HK-2 (cell line): ENCODE results near the gene CUX1.
A peak's percentile ranks its signal among the peaks of the same experiment; 100 is the strongest.

Experiments
- DNase-seq: peaks from one replicate; pipeline ENCODE4 v3.0.0-alpha.2; 2018; ENCODE audit not compliant: unreplicated experiment

The CUX1 gene

DNA sequence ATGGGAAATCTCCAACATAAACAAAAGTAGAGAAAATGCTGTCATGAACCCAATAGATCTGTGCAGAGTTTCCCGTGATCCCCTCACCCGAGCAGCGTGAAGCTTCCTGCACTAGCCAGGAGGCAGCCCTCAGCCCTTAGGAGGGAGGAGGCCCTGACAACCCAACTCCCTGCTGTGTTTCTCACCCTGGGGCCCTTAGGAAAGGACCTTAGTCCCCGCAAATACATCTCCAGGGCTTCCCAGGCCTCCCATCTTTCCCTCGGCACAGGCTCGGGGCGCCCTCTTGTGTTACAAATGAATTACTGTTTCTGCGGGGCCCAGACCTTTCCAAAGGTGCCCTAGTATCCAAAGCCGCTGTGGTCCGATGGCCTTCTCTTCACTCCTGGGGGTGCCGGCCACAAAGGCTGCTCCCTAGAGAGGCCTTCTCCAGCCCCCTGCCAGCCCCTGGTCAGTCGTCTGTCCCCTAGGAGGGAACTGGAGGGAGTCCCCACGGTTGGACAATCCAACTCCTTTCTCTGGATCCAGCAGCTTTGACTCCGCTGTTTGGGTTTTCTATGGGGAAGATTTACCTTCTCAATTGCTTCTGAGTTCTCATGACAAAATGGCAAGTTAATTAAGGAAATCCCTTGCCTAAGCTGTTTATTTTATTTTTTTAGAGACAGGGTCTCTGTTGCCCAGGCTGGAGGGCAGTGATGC, 419.3 kb downstream of the CUX1 start:
- peak; percentile 69 for DNase-seq

DNA sequence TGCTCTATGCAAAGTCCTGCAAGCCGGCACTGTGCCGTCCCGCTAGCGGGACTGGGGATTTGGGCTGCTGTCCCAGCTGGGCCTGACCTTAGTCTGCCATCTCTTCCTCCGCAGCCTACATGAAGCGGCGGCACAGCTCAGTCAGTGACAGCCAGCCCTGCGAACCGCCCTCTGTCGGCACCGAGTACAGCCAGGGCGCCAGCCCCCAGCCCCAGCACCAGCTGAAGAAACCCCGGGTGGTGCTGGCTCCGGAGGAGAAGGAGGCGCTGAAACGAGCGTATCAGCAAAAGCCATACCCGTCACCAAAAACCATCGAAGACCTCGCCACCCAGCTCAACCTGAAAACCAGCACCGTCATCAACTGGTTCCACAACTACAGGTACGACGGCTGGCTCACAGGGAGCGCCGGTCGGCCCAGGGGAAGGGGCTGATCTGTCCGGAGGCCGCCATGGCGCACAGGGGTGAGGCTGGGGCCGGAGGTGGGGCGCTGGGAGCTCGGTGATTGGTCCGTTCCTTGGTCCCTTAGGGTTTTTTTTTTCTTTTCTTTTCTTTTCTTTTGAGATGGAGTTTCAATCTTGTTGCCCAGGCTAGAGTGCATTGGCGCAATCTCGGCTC, 421.9 kb downstream of the CUX1 start:
- DNase-seq: no peak

- no peak for DNase-seq
Measured at GRCh38 chr7:102241431-102241830, 424.0 kb downstream of the CUX1 start.

DNA sequence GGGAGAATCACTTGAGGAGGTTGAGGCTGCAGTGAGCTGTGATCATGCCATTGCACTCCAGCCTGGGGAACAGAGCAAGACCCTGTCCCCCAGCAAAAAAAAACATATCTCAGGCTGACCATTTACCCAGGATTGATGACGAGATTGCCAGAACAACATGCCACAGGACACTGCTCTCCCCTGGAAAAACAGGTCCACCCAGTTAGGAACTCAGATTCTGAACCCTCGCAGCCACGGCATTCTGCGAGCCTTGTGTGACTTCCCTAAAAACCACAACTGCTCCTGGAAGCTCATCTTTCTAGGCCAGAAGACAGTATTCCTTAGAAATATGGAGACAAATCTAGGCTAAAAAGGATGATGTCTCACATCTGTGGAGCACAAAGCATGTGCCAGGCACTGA, 427.2 kb downstream of the CUX1 start:
- no peak for DNase-seq

DNA sequence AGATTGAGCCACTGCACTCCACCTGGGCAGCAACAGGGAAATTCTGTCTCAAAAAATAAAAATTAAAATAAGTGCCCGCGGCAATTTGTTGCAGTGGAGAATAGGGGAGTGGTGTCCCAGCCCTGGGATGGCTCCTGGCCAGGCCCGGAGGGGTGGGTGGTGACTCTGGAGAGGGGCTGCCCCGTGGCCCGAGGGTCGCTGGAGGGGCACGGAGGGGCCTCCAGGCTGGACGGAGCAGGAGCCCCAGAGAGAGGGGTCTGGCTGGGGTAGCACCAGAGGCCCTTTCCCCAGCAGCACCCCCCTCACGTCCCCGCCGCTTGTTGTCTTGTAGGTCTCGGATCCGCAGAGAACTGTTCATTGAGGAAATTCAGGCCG, 430.6 kb downstream of the CUX1 start:
- no peak for DNase-seq

GRCh38 chr7:102248456-102249395, 431.3 kb downstream of the CUX1 start:
- DNase-seq: no peak

GRCh38 chr7:102251531-102252365, 434.3 kb downstream of the CUX1 start:
- no peak for DNase-seq

DNA sequence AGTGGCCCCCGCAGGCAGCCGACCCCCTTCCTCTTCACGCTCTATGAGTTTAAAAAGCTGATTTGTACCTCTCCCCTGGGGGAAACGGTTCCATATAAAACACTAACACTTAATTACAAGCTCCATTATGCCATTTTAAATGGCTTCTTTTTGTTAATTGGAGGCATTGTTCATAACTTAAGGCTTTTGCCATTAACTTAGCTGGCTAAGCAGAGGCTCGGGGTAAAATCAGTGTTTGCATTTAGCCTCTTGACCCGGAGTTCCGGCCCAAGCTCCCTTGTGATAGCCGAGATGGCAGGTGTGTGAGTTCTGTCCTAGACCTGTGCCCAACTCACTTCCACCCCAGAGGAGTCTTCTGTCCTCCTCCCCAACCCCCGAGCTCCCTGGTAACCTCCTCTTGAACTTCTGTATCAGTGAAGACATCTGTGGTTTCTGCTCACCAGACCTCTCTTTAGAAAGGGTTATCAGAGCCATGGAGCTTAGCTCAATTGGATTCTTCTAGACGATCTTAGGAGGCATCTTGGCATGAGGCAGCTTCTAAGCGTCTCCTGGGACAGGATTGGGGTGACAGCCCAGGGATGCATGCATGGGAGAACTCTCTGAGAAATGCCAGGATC, 435.0 kb downstream of the CUX1 start:
- no peak for DNase-seq

GRCh38 chr7:102253066-102253972, 435.9 kb downstream of the CUX1 start:
- DNase-seq: no peak

DNA sequence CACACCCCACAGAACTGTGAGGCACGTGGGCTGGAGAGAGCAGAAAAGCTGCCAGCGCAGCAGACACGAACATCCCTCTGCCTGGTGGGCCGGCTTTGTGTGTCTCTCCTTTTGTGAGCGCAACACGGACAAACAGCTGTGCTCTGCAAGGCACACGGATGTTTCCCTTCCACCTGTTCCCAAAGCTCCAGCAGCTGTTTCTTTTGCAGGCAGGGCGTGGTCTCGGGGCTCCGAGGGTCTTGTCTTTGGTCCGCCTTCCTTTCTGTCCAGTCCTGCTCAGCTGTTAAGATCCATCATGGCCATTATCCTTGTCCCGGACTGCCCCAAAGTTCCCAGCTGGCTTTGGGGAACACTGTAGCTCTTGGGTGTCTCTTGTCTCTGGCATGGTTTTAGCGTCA, 436.5 kb downstream of the CUX1 start:
- no peak for DNase-seq

DNA sequence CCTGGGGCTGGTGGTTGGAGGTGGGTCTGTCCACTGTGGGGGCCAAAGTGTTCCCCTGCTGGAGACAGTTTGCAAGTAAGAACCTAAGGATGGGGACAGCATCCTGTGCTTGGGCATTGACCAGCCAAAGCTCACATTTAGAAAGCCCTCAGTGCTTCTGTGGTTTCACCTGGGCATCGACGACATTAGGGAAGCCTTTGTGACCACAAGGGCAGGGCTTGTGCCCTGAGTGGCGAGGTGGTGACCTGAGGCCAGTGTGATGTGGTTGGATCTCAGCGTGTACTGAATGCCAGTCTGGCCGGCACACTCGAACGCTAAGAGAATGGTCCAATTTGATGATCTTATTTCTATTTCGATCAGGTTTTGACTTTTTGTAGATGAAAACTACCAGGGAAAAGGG, 437.1 kb downstream of the CUX1 start:
- DNase-seq: no peak

GRCh38 chr7:102255501-102255900, 438.1 kb downstream of the CUX1 start:
- DNase-seq: no peak

DNA sequence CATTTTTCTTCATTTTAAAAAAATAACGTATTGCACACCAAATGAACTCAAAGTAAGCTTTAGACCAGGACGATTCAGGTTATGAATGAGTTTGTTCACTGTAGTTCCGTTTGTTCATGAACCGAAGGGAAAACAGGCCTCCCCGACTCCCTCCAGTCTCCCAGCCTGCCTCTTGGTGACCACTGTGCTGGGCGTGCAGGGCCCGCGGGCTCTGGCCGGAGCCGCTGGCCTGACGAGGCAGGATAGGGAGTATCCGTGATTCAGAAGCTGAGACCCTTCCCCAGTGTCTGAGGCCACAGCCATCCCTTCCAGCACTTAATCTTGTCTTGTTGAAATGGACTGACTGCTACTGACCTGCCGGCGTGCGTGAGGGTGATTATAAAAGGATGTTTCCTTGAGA, 438.5 kb downstream of the CUX1 start:
- no peak for DNase-seq

GRCh38 chr7:102258073-102258748, 440.8 kb downstream of the CUX1 start:
- no peak for DNase-seq

GRCh38 chr7:102258749-102259107, 441.3 kb downstream of the CUX1 start:
- DNase-seq: no peak

DNA sequence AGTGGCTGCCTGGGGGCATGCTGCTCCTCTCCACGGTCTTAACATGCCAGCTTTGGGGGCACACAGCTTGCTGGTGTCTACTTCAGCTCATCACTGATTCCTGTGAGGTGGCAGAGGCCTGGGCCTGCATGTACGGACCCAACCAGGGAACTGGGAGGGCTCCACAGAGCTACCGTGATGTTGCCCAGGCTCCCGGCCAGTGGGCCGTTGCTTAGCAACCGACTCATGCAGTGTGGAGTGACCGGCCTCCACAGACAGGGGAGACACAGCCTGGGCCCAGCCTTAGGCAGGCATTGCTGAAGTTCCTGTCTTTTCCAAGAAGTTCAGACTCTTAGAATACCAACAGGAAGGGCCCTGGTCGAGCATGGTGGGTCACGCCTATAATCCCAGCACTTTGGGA, 443.4 kb downstream of the CUX1 start:
- DNase-seq: no peak

DNA sequence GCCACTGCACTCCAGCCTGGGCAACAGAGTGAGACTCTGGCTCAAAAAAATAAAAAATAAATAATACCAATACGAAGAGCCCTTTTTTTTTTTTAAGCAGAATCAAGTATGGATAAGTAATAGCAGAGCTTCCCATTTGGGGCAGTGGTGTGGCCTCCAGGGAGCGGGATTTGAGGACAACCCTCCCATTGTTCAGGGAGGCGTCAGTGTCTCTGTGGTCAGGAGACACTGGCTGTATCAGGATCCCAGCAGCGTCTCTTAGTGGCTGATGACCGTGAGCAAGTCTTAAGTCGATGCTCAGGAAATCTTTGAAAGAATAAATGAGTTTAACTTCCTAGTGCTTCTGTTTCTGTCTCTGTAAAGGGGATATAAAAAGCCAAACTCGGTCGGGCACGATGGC, 444.0 kb downstream of the CUX1 start:
- no peak for DNase-seq

- DNase-seq: no peak
Measured at GRCh38 chr7:102262546-102262945, 445.1 kb downstream of the CUX1 start.

DNA sequence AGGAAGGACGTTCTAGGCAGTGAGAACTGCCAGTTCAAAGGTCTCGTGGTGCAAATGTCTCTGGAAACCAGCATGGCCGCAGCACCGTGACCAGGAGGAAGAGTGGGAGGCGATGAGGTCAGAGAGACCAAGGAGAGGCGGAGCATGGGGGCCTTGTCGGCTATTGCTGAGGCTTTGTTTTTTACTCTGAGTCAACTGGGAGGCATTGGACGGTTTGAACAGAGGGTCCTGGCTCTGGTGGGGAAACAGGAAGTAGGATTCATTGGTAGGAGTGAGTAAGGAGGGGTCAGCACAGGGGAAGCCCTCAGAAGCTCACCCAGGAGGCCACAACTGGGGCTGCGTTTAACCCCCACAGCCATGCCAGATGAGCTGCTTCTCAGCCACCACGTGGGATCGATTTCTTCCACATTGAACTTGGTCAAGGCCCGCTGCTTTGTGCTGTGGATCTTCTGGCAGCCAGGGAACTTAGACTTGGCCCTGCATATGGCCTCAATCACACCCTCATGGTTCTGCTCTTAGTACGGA, 447.0 kb downstream of the CUX1 start:
- DNase-seq: no peak

DNA sequence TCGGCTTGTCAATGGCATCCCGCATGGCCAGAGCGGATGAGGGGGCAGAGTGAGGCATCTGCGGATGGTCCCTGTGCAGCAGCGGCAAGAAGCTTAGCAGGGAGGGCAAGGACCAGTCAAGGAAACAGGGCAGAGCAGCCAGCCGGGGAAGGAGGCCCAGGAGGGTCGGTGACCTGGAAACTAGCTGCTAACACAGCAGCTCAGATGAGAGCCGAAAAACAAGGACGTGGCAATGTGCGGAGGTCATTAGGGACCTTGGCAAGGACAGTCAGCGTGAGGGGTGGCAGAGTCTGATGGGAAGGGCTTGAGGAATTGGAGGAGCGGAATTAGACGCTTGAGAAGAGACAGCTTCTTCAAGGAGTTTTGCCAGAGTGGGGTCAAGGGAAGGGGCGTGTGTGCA, 449.1 kb downstream of the CUX1 start:
- DNase-seq: no peak
